Thyroid gland (tissue), 4 donors: ENCODE measurements around the gene CSAD. TPM values are rescaled to one million over a fixed set of nuclear protein-coding genes. Genes with fewer than 3 reads are reported as not detected.
"Not testable (repeated sequence)": the region's sequence is repeated elsewhere in the genome, so short reads cannot be mapped to it uniquely, and the experiment has no call there.

Source experiments
- DNase-seq, 2 donors: peaks; one replicate each; pipeline ENCODE4 v3.0.0-alpha.2; 2019
- H3K27ac ChIP-seq, 3 donors: fragments of 200-600 bp; sonication (generic); 1 replicate in 2 of 3; 2 replicates in 1 of 3; pipeline ENCODE4 v1.5.1; 2016 to 2019; ENCODE audit warnings: mild to moderate bottlenecking in 1 of 3, moderate library complexity in 1 of 3
- H3K27me3 ChIP-seq: fragments of 200-600 bp; sonication (generic); one replicate; pipeline ENCODE4 v1.5.1; 2019
- H3K36me3 ChIP-seq, 2 donors: fragments of 200-600 bp; sonication (generic); one replicate each; pipeline ENCODE4 v1.5.1; 2016 to 2019
- H3K4me1 ChIP-seq, 2 donors: fragments of 200-600 bp; sonication (generic); one replicate each; pipeline ENCODE4 v1.5.1; 2017 to 2019
- H3K4me3 ChIP-seq, 3 donors: fragments of 200-600 bp; sonication (generic); replicated peaks in 1 of 3; 1 replicate in 2 of 3; 2 replicates in 1 of 3; pipeline ENCODE4 v1.5.1; 2016; ENCODE audit warnings: mild to moderate bottlenecking in 1 of 3
- H3K9me3 ChIP-seq: fragments of 200-600 bp; sonication (generic); one replicate; pipeline ENCODE4 v1.5.1; 2017
- CTCF ChIP-seq, 6 experiments: fragments of 200-600 bp in 3 of 6; fragments of 450-650 bp in 3 of 6; sonication (generic) in 3 of 6; IDR thresholded peaks; one replicate each; pipeline ENCODE4 v1.5.1; 2016 to 2019; ENCODE audit warnings: antibody characterized with exemption in 6 of 6, mild to moderate bottlenecking in 2 of 6, inconsistent platforms in 1 of 6, moderate library complexity in 1 of 6
- POLR2A ChIP-seq, 2 donors: fragments of 450-650 bp; IDR thresholded peaks; one replicate each; pipeline ENCODE4 v1.6.1; 2017; ENCODE audit warnings: antibody characterized with exemption in 2 of 2, mild to moderate bottlenecking in 2 of 2, moderate library complexity in 1 of 2
- WGBS, 2 donors: methylation state at CpG; one replicate each; pipeline ENCODE4 v1.1.5; 2017; 5-methylcytosine and 5-hydroxymethylcytosine counted together
- intact Hi-C: fragments of 100-400 bp; cut with DNase I; formaldehyde crosslinking; loops from one replicate; pipeline ENCODE4 v1.15.1; 2023
- total RNA-seq, 4 donors: library from RNA; depleted of rRNA; stranded (reverse); fragments of >200 nt; gene quantifications; one replicate each; pipeline ENCODE4 v1.2.3, GENCODE V29; 2016

Gene CSAD
- total RNA-seq, 4 donors from 2014 or later: 20.6 to 39.7 (median 25.2) TPM

GRCh38 chr12:53205747-53206419 is 25.2 kb upstream of the CSAD start:
- no peak for TF ChIP-seq POLR2A (IDR thresholded peaks at IDR 0.05)
- H3K27ac ChIP-seq: no peak overlapping the region
- no peak for DNase-seq
- WGBS, 2 donors: 67% methylated on average over 6 to 7 of the region's 7 CpGs
- no peak overlapping the region for H3K4me3 ChIP-seq
- intact Hi-C loops: no loop called here
- no peaks in the 10 kb centered on the region for H3K9me3 ChIP-seq
- no peaks in the 10 kb centered on the region for H3K27me3 ChIP-seq
- no peaks in the 10 kb centered on the region for H3K4me1 ChIP-seq
- H3K36me3 ChIP-seq: peaks cover 7 to 10% of the 10 kb centered on the region in 2 donors

DNA sequence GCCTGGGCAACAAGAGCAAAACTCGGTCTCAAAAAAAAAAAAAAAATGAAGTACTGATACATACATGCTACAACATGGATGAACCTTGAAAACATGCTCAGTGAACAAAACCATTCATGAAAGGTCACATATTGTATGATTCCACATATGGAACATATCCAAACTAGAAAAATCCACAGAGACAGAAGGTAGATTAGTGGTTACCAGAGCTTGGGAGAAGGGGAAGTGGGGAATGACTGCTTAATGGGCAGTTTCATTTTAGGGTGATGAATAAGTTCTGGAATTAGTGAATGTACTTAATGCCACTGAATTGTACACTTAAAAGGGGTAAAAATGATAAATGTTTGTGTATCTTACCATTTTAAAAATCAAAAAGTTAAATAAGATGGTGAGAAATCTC is 23.6 kb upstream of the CSAD start:
- Histone ChIP-seq H3K36me3 (no peaks in the 10 kb centered on the region), H3K27me3 (no peaks in the 10 kb centered on the region), H3K4me1 (no peaks in the 10 kb centered on the region), H3K4me3 (no peak overlapping the region), H3K27ac (no peak overlapping the region), H3K9me3 (no peaks in the 10 kb centered on the region)
- no peak for DNase-seq
- 86 to 95% methylated on average over 1 of the region's 1 CpG for WGBS, 2 donors
- TF ChIP-seq POLR2A (IDR thresholded peaks at IDR 0.05) (no peak), CTCF (IDR thresholded peaks at IDR 0.05) (no peak)
- intact Hi-C loops: no loop called here

DNA sequence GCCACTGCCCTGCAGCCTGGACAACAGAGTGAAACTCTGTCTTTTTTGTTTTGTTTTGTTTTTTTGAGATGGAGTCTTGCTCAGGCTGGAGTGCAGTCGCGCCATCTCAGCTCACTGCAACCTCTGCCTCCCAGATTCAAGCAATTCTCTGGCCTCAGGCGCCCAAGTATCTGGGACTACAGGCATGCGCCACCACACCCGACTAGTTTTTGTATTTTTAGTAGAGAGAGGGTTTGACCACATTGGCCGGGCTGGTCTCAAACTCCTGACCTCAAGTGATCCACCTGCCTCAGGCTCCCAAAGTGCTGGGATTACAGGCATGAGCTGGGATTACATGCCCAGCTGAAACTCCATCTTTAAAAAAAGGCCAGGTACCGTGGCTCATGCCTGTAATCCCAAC is 21.6 kb upstream of the CSAD start:
- H3K36me3 ChIP-seq, H3K27me3 ChIP-seq, H3K4me1 ChIP-seq, DNase-seq, intact Hi-C loops, H3K9me3 ChIP-seq, H3K4me3 ChIP-seq, H3K27ac ChIP-seq: not testable (repeated sequence)
- 83 to 91% methylated on average over 6 to 7 of the region's 7 CpGs for WGBS, 2 donors

GRCh38 chr12:53201639-53202038 is 20.9 kb upstream of the CSAD start:
- WGBS, 2 donors: 94 to 95% methylated on average over 4 of the region's 4 CpGs
- no peak overlapping the region for H3K27ac ChIP-seq
- intact Hi-C loops: no loop called here
- no peaks in the 10 kb centered on the region for H3K27me3 ChIP-seq
- H3K4me1 ChIP-seq: peaks cover 7 to 13% of the 10 kb centered on the region in 2 donors
- H3K4me3 ChIP-seq: no peak overlapping the region
- no peak for DNase-seq
- H3K36me3 ChIP-seq: no peaks in the 10 kb centered on the region
- no peaks in the 10 kb centered on the region for H3K9me3 ChIP-seq
- TF ChIP-seq CTCF (IDR thresholded peaks at IDR 0.05) (no peak), POLR2A (IDR thresholded peaks at IDR 0.05) (no peak)

DNA sequence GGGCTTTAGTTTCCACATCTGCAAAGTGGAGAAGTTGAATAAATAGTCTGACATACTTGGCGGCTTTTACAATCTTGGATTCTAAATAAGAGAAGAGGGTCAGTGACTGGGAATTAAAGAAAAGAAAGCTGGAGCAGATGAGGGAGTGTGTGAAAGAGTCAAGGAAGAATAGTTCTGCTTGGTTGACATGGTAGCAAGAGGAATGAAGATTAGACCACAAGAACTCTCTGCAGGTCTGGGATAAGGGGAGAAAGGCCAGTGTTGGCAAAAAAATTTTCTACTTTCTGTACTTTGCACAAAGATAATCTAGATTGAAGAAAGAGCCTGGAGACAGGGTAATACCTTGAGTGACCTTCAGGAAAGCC is 20.4 kb upstream of the CSAD start:
- Histone ChIP-seq H3K27ac (no peak overlapping the region), H3K4me1 (peaks cover 7 to 13% of the 10 kb centered on the region in 2 donors), H3K4me3 (no peak overlapping the region), H3K9me3 (no peaks in the 10 kb centered on the region), H3K36me3 (no peaks in the 10 kb centered on the region), H3K27me3 (no peaks in the 10 kb centered on the region)
- WGBS, 2 donors: 86 to 91% methylated on average over 1 of the region's 1 CpG
- DNase-seq: no peak
- TF ChIP-seq POLR2A (IDR thresholded peaks at IDR 0.05) (no peak), CTCF (IDR thresholded peaks at IDR 0.05) (no peak)
- intact Hi-C loops: no loop called here

DNA sequence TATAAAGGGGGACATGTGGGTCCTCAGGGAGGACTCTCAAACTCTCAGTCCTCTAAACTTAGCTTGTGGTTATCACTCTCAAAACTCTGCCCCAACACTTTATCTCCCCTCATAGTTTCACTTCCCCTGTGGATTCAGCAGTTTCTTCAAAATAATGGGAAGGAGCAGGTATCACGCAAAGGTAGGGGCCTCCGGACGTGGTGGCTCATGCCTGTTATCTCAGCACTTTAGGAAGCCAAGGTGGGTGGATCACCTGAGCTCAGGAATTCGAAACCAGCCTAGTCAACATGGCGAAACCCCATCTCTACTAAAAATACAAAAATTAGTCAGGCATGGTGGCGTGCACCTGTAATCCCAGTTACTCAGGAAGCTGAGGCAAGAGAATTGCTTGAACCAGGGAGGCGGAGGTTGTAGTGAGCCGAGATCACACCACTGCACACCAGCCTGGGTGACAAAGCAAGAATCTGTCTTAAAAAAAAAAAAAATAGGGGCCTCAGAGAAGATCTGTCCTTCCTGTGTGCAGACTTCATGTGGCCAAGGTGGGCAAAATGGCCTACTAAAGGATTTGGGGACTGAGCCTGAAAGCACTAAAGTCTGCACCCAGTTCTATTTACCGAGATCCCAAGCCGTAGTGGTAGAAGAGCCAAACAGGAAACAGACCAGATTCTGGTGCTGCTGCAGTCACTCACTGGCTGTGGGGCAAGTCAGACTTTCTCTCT is 19.9 kb upstream of the CSAD start:
- WGBS, 2 donors: 66 to 82% methylated on average over 10 of the region's 10 CpGs
- H3K27me3 ChIP-seq: no peaks in the 10 kb centered on the region
- H3K27ac ChIP-seq: no peak overlapping the region
- no peaks in the 10 kb centered on the region for H3K9me3 ChIP-seq
- H3K4me1 ChIP-seq: peaks cover 7 to 13% of the 10 kb centered on the region in 2 donors
- H3K36me3 ChIP-seq: no peaks in the 10 kb centered on the region
- DNase-seq: peak in 1 of 2 donors; percentile 27
- intact Hi-C loops: no loop called here
- no peak overlapping the region for H3K4me3 ChIP-seq
- no peak for TF ChIP-seq POLR2A (IDR thresholded peaks at IDR 0.05)
- no peak for TF ChIP-seq CTCF (IDR thresholded peaks at IDR 0.05)
